Measurements from ENCODE around the gene VEGFB. TPM values are rescaled to one million over a fixed set of nuclear protein-coding genes. Genes with fewer than 3 reads are reported as not detected.
A peak's percentile ranks its signal among the peaks of the same experiment; 100 is the strongest.

Gene VEGFB
- total RNA-seq, 4 donors from 2014 or later = 21.7 to 66.8 (median 42.5) TPM

DNA sequence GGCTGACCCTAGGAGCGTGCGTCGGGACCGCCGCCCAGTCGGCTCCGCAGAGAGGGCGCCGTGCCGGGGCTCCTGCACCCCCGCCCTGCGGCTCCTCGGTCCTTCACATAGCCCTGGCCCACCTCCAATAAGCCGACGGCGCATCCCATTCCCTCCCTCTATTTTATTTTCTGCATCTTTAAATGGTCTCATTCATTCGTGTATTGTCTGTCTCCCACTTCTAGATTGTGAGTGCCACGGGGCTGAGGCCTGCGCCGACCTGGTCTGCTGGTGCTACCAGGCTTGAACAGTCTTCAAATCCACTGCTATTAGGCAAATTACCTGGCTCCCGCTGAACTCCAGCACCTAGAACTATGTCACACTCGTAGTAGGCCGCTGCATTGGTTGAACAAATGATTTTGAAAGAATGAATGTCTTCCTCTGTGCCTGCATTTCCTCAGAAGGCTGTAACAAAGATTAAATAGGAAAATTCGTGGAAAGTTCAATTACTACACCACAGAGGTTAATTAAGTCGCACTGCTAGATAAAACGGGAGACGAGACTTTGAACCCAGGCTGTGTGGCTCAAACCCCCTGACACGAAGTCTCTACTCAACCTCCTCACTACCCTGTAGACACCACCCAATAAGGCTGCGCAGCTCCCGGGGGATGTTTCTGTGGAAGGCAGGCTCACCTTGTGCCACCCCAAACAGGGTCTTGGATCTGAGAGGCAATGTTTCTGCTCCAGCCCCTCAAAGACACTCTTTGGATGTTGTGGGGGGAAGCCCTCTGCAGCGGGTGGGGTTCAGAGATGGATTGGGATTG lies 13.5 kb downstream of the VEGFB start:
- peak overlapping the region; percentile 48 to 82 (median 67) for H3K4me3 ChIP-seq
- H3K27me3 ChIP-seq = no peaks in the 10 kb centered on the region
- peaks cover 0 to 64% (median 20%) of the 10 kb centered on the region in 4 donors for H3K4me1 ChIP-seq
- peak overlapping the region; percentile 75 to 96 (median 90) for H3K27ac ChIP-seq
- H3K9me3 ChIP-seq = no peaks in the 10 kb centered on the region
- TF ChIP-seq, protein P1, sequence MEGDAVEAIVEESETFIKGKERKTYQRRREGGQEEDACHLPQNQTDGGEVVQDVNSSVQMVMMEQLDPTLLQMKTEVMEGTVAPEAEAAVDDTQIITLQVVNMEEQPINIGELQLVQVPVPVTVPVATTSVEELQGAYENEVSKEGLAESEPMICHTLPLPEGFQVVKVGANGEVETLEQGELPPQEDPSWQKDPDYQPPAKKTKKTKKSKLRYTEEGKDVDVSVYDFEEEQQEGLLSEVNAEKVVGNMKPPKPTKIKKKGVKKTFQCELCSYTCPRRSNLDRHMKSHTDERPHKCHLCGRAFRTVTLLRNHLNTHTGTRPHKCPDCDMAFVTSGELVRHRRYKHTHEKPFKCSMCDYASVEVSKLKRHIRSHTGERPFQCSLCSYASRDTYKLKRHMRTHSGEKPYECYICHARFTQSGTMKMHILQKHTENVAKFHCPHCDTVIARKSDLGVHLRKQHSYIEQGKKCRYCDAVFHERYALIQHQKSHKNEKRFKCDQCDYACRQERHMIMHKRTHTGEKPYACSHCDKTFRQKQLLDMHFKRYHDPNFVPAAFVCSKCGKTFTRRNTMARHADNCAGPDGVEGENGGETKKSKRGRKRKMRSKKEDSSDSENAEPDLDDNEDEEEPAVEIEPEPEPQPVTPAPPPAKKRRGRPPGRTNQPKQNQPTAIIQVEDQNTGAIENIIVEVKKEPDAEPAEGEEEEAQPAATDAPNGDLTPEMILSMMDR (IDR thresholded peaks at IDR 0.05) = peak in 1 of 6 experiments; percentile 0
- TF ChIP-seq POLR2A (IDR thresholded peaks at IDR 0.05) = no peak
- DNase-seq = no peak
- H3K36me3 ChIP-seq = peaks cover 0 to 7% (median 0%) of the 10 kb centered on the region in 3 donors

DNA sequence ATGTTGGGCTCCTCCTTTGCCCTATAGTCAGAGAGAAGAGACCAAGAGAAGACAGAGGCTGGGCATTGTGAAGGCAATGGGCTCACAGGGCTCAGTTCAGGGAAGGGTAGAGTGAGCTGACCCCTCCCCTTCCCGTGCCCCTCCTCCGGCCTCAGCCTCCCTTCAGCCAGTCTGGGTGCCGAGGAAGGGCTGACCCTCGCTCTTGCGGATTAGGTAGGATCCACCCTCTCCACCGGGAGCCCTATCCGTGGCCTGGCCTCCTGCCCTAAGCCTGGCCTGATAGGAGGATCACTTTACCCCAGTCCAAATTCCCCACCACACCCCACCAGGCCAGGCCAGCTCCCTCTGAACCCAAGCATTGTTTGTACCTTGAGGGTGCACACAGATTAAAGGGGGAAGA lies 14.2 kb downstream of the VEGFB start:
- peaks cover 0 to 7% (median 0%) of the 10 kb centered on the region in 3 donors for H3K36me3 ChIP-seq
- no peaks in the 10 kb centered on the region for H3K27me3 ChIP-seq
- H3K9me3 ChIP-seq = no peaks in the 10 kb centered on the region
- TF ChIP-seq POLR2A (IDR thresholded peaks at IDR 0.05) = no peak
- TF ChIP-seq, protein P1 (IDR thresholded peaks at IDR 0.05) = no peak
- H3K27ac ChIP-seq = peak overlapping the region in 1 of 4 donors; percentile 96
- DNase-seq = no peak
- peaks cover 0 to 64% (median 23%) of the 10 kb centered on the region in 4 donors for H3K4me1 ChIP-seq
- H3K4me3 ChIP-seq = no peak overlapping the region

DNA sequence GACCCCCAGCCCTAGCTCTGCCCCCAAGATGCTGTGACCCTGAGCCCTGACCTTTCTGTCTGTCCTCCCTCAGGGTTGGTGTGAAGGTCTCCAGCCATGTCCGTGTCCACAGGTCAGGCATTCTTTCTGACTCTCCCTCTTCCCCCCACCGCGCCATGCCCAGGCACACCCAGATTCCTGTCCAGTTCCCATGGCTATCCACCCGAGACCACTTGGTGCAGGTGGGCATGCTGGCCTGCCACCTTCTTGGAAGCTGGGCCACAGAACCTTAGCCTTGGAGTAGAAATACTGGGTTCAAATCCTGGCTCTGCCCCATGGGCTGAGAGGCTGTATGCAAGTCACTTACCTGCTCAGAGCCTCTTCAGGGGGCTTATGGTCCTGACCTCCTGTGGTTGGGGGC lies 14.7 kb downstream of the VEGFB start:
- no peak for DNase-seq

DNA sequence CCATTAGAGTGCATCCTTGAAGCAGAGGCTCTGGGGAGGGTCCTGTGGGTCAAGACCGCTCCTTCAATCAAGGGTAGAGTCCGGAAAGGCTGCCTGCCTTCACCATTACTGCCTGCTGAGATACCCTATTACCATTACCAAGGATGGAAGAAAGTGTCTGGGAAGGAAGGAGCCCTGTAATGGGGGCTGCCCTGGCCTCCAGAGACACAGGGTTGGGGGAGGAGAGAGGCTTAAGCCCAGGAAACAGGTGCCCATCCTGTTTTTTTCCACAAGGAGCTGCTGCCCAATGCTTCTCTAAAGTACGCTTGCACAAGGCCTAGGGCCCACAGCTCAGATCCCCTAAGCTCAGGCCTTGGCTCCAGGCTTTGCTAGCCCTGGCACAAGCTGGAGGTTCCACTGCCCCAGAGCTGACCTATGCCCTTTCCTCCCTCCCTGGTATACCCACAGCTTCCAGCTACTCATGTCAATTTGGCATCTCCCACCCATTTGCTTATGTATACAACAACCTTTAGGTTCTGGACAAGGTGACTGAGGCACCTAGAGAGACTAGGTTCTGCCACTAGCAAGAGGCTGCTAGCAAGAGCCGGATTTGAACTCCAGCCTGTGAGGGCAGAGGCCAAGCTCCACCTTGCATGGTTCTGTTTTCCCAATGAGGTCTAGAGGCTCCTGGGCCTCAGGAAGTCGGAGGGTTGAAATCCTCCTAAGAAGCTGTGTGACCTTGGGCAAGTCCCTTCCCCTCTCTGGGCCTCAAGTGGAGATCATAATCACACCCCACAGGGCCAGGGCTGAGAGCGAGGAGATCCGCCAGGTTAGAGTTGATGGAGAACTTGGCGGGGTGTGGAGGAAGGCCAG lies 15.4 kb downstream of the VEGFB start:
- TF ChIP-seq, protein P1 (IDR thresholded peaks at IDR 0.05) = no peak
- TF ChIP-seq POLR2A (IDR thresholded peaks at IDR 0.05) = no peak
- Histone ChIP-seq H3K9me3 (no peaks in the 10 kb centered on the region), H3K4me1 (peaks cover 0 to 69% (median 23%) of the 10 kb centered on the region in 4 donors), H3K27ac (peak overlapping the region in 1 of 4 donors; percentile 4), H3K36me3 (peaks cover 0 to 9% (median 0%) of the 10 kb centered on the region in 3 donors), H3K4me3 (no peak overlapping the region), H3K27me3 (no peaks in the 10 kb centered on the region)
- no peak for DNase-seq

More for the DNA sequence above, 14.7 kb downstream of the VEGFB start:
- H3K4me3 ChIP-seq = no peak overlapping the region
- TF ChIP-seq, protein P1 (IDR thresholded peaks at IDR 0.05) = no peak
- TF ChIP-seq POLR2A (IDR thresholded peaks at IDR 0.05) = no peak
- H3K4me1 ChIP-seq = peaks cover 0 to 64% (median 24%) of the 10 kb centered on the region in 4 donors
- H3K36me3 ChIP-seq = peaks cover 0 to 5% (median 0%) of the 10 kb centered on the region in 3 donors
- H3K27ac ChIP-seq = peak overlapping the region in 1 of 4 donors; percentile 4
- no peaks in the 10 kb centered on the region for H3K27me3 ChIP-seq
- no peaks in the 10 kb centered on the region for H3K9me3 ChIP-seq

DNA sequence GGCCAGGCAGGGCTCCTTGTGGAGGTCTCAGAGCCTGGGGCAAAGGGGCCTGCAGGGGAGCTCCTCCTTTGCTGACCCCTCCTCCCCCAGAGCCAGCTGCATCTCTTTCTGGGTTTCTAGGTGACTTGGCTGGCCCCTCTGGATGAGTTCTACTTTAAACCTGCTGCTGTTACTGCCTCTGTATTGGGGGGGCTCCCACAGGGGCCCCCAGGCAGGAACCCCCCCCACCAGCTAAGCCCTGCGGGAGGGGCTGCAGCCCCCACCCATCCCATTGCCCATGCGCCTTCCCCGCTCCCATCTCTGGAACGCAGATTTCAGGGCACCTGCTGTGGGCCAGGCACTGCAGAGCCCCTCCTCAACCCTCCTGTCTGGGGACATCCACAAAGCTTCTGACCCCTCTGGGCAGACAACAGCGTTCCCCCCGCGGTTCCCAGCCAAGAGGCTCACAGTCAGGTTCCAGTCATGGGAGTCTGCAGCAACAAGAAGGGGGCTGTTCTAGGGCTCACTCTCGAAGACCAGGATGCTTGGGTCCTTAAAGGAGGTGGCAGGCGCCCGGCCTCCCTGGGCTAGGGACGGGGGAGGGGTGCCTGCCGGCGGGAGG lies 16.1 kb downstream of the VEGFB start:
- no peaks in the 10 kb centered on the region for H3K9me3 ChIP-seq
- peak overlapping the region; percentile 75 to 99 (median 85) for H3K4me3 ChIP-seq
- peak overlapping the region in 3 of 4 donors; percentile 77 to 99 (median 95) for H3K27ac ChIP-seq
- TF ChIP-seq POLR2A (IDR thresholded peaks at IDR 0.05) = no peak
- TF ChIP-seq, protein P1 (IDR thresholded peaks at IDR 0.05) = no peak
- no peak for DNase-seq
- H3K36me3 ChIP-seq = peaks cover 0 to 16% (median 0%) of the 10 kb centered on the region in 3 donors
- peaks cover 0 to 69% (median 18%) of the 10 kb centered on the region in 4 donors for H3K4me1 ChIP-seq
- H3K27me3 ChIP-seq = no peaks in the 10 kb centered on the region

Data from Peyer's patch (tissue), 4 donors.